Epithelial cell of esophagus (primary cell): ENCODE measurements around the gene MAP10.

ENCODE experiments used
- DNase-seq: peaks from one replicate; pipeline ENCODE4 v3.0.0; 2010; ENCODE audit warnings: low read depth
- H3K4me3 ChIP-seq: 2 replicates; pipeline ENCODE4 v1.5.1; 2011; ENCODE audit warnings: mild to moderate bottlenecking, low read length, control low read depth
- CTCF ChIP-seq: IDR thresholded peaks from 2 replicates; pipeline ENCODE4 v1.5.1; 2011; ENCODE audit warnings: low read depth, mild to moderate bottlenecking, low read length, control low read depth, inconsistent platforms; ENCODE audit not compliant: insufficient read depth; ENCODE audit errors: missing control alignments

Gene MAP10

GRCh38 chr1:232767305-232768074 lies 37.7 kb upstream of the MAP10 start:
- no peak for TF ChIP-seq CTCF
- no peak overlapping the region for H3K4me3 ChIP-seq
- peak; percentile 90 for DNase-seq

- no peak for DNase-seq
- no peak for TF ChIP-seq CTCF
These were observed 36.4 kb upstream of the MAP10 start for GRCh38 chr1:232768793-232769192.

GRCh38 chr1:232769733-232770132 lies 35.5 kb upstream of the MAP10 start:
- no peak overlapping the region for H3K4me3 ChIP-seq
- no peak for TF ChIP-seq CTCF
- no peak for DNase-seq

More at GRCh38 chr1:232768793-232769192, 36.4 kb upstream of the MAP10 start:
- H3K4me3 ChIP-seq: no peak overlapping the region

GRCh38 chr1:232773752-232774151 lies 31.5 kb upstream of the MAP10 start:
- no peak for TF ChIP-seq CTCF
- no peak overlapping the region for H3K4me3 ChIP-seq
- DNase-seq: no peak

GRCh38 chr1:232776526-232777106 lies 28.6 kb upstream of the MAP10 start:
- no peak for TF ChIP-seq CTCF
- peak; percentile 45 for DNase-seq
- H3K4me3 ChIP-seq: no peak overlapping the region

- TF ChIP-seq CTCF: no peak
- no peak for DNase-seq
- no peak overlapping the region for H3K4me3 ChIP-seq
These were observed 24.9 kb upstream of the MAP10 start for GRCh38 chr1:232780354-232780753.
